Activated CD8-positive, alpha-beta memory T cell treated with anti-CD3 and anti-CD28 coated beads for 48 hours (primary cell): ENCODE results near the gene KDR.

Source experiments
- DNase-seq, 3 experiments: peaks; one replicate each; pipeline ENCODE4 v3.0.0-alpha.2; 2020; ENCODE audit warnings: low read depth in 2 of 3, low spot score in 2 of 3

Gene KDR

DNA sequence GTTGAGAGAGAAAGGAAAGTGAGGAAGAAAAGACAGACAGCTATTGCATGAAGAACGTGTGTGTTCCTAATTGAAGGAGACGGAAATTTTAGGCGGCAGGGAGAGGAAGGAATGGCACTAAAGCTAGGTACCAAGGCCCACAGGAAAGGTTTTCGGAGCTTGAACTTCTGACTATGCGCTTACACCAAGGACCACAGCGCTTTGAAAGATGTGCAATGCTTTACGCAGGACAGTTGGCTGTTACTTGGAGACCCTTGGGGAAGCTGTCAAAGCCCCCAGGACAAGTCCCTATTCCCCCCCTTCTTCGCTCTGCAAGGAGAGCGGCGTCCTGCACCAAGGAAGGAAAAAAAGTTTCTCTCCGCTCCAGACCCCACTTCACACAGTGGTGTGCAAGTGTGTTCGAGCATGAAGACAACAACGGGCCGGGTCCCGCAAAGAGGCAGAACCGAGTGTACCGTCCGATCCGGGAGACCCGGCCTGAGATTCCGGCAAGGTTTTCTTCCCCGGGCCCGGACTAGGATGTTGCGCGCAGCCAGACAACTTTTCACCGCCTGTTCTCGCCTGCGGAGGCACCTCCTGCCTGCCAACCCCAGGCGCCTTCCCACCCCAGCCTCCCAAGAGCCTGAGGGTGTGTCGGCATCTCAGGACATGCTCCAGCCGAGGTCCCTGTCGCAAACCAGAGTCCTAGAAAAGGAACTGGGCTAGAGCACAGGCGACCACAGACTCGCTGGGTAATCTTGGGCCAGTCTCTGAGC lies 896 bp downstream of the KDR start:
- no peak for DNase-seq

- no peak for DNase-seq
Observed at GRCh38 chr4:55123791-55124190, 1.6 kb downstream of the KDR start.

DNA sequence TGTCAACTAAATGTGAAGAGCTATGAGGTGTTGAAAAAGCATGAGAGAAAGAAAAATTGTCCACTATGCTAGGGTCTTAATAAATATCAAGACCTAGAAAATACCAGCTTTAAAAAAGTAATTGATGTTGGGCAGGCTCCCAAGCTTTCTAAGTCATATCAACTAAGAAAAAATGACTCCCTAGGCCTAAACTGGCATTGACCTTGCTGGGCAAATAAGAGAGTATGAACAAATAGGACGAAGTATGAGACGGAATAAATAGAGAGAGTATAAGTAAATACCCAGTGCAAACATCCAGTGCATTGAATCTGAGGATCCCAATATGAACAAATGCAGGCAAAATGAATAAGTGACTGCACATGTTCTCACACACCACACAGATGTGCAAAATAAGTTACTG lies 3.2 kb downstream of the KDR start:
- DNase-seq = no peak

DNA sequence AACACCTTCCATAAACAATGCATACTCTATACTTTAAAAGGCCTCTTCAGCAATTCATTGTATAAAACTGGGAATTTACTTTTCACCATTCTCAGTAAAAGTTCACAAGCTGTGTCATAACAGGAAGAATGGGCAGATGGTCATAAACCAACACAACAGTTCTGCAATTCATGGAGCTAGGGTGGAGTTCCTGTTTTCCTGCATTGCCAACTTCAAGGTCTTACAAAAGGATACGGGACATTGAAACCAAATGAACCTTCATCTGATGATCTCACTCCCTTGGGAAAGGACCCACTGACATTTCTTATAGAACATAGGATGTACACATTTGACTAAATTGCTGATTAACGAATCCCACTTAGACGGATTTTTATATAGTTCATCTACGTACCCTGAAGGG lies 4.1 kb downstream of the KDR start:
- DNase-seq = no peak

DNA sequence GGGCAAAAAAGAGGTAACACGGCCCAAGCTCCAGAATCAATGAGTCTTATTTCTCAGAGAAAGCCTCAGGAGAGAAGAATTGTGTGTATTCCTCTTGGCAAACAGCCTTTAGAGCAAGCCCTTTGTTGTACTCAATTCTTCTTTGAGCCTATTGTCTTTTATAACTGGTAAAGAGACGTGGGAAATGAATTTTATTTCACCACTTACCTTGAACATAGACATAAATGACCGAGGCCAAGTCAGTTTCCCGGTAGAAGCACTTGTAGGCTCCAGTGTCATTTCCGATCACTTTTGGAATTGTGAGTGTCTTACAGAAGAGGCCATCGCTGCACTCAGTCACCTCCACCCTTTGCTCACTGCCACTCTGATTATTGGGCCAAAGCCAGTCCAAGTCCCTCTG lies 7.0 kb downstream of the KDR start:
- no peak for DNase-seq

DNA sequence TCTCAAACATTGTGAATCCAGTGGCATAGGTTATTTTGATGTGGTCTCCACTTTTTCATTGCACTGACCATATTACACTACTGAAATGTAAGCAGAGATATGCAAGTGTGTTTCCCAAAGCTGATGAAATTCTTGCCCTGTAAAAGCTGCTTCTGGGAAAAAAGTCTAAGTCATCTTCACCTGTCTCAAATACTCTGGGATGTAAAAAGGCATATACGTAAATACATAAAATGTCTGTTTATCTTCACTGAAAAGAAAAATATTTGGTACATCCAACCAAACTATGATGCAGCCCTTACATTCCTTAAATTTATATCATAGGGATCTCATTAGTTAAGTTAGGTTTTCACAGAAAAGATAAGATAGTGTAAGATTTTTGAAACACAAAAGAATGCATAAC lies 7.9 kb downstream of the KDR start:
- no peak for DNase-seq

GRCh38 chr4:55116450-55116849 lies 8.9 kb downstream of the KDR start:
- no peak for DNase-seq

- no peak for DNase-seq
Observed at GRCh38 chr4:55111601-55112000, 13.8 kb downstream of the KDR start.

GRCh38 chr4:55110131-55110530 lies 15.3 kb downstream of the KDR start:
- DNase-seq = no peak

GRCh38 chr4:55107054-55107453 lies 18.3 kb downstream of the KDR start:
- DNase-seq = no peak

DNA sequence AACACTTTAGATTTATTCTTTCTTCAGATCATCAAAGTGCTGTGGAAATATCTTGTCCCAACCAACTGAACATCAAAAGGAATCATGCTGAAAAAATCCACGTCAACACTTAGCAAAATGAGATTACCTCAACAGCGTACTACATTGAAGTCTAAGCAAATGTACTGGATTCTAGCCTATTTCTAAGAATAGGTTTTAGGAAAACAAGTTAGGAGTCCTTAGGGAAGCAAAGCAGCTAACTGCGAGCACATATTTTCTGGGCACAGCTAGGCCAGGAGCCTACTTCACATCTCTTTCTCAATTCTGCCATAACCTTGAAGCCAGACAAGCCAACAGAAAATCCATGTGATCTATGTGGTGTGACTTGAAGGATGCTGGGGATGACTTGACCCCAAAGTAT lies 22.2 kb downstream of the KDR start:
- DNase-seq = no peak

GRCh38 chr4:55099816-55100215 lies 25.6 kb downstream of the KDR start:
- DNase-seq = no peak

DNA sequence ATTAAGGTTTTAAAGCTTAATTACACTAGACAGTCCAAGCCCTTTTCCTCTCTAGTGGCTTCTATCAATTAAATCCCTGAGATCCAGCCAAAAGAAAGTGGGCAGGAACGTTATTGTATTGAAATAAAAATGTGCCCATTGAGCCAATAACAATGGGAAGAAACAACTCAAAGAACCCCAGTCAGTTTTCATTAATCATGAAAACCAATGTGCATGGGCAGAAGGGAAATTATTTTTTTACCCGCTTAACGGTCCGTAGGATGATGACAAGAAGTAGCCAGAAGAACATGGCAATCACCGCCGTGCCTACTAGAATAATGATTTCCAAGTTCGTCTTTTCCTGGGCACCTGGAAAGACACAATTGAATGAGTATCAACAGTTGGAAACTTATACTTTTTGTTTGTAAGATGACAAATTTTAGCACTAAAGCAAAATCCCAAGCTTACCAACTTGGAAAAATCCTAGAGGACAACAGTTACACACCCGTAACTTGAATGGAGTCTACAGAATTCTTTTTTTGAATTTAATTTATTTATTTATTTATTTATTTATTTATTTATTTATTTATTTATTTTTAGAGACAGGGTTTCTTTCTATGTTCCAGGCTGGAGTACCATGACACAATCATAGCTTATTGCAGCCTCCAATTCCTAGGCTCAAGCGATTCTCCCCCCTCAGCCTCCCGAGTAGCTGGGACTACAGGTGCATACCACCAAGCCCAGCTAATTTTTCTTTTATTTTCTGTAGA lies 26.8 kb downstream of the KDR start:
- no peak for DNase-seq

GRCh38 chr4:55096619-55097018 lies 28.8 kb downstream of the KDR start:
- DNase-seq = no peak

DNA sequence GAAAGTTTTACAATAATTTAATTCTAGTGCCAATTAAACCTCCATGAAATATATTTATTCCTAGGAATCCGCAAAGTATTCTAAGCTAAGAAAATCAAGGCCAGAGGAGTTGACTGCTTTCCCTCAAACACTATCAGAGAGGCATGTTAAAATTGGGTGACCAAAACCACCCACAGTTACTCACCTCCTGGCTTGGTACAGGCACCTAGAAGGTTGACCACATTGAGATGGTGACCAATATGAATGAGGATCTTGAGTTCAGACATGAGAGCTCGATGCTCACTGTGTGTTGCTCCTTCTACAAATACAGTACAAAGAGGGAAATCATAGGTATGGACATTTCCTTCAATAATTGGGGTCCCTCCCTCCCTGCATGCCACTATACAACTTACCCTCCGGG lies 29.4 kb downstream of the KDR start:
- DNase-seq = no peak

- no peak for DNase-seq
Observed at GRCh38 chr4:55092504-55092903, 32.9 kb downstream of the KDR start.

- no peak for DNase-seq
Observed at GRCh38 chr4:55089916-55090315, 35.5 kb downstream of the KDR start.

- DNase-seq = no peak
Observed at GRCh38 chr4:55087913-55088260, 37.5 kb downstream of the KDR start.

GRCh38 chr4:55087009-55087912 lies 38.1 kb downstream of the KDR start:
- no peak for DNase-seq

DNA sequence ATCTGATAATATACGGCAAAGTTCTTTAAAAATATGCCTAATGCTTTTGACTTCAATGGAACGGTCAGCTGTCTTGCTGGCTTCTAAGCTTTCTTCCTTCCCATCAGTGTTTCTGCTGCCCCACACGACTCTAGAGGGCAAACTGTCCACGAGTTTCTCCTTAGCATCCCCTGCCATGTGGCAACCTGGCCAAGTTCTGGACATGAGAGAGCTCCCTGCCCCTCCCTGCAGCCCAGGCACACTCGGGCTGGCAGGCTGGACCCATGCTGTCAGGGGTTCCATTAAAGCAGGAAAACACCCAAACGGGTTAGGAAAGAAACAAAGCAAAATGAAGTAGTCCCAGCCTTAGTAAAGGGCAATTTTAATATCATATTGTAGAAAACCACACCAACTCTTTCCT lies 38.8 kb downstream of the KDR start:
- DNase-seq = no peak

- DNase-seq = no peak
Observed at GRCh38 chr4:55083735-55084134, 41.7 kb downstream of the KDR start.

- no peak for DNase-seq
Observed at GRCh38 chr4:55082756-55083155, 42.6 kb downstream of the KDR start.
